ACC112 (cell line): ENCODE data around the gene TMEM42.

Experiments used
- H2AFZ ChIP-seq: fragments of 200-600 bp; sonication (generic); one replicate; pipeline ENCODE4 v1.6.0; 2017; ENCODE audit warnings: antibody characterized with exemption, low read length; ENCODE audit not compliant: unreplicated experiment
- H3K27ac ChIP-seq: fragments of 200-600 bp; sonication (generic); 2 replicates; pipeline ENCODE4 v1.5.1; 2014; ENCODE audit warnings: low read depth, mild to moderate bottlenecking, antibody characterized with exemption, low read length, moderate library complexity
- H3K27me3 ChIP-seq: fragments of 200-600 bp; sonication (generic); 2 replicates; pipeline ENCODE4 v1.6.1; 2014; ENCODE audit warnings: mild to moderate bottlenecking, antibody characterized with exemption, low read length, moderate library complexity, mixed read lengths; ENCODE audit not compliant: insufficient read depth
- H3K36me3 ChIP-seq: fragments of 200-600 bp; sonication (generic); 2 replicates; pipeline ENCODE4 v1.6.1; 2016; ENCODE audit warnings: mild to moderate bottlenecking, antibody characterized with exemption, low read length, moderate library complexity, mixed read lengths; ENCODE audit not compliant: insufficient read depth
- H3K4me1 ChIP-seq: fragments of 200-600 bp; sonication (generic); one replicate; pipeline ENCODE4 v1.6.1; 2016; ENCODE audit warnings: low read length, mixed read lengths; ENCODE audit not compliant: insufficient read depth, unreplicated experiment, control insufficient read depth
- H3K4me3 ChIP-seq: fragments of 200-600 bp; sonication (generic); 2 replicates; pipeline ENCODE4 v1.5.1; 2014; ENCODE audit warnings: mild to moderate bottlenecking, low read depth, low read length
- H3K79me2 ChIP-seq: fragments of 200-600 bp; sonication (generic); one replicate; pipeline ENCODE4 v1.6.0; 2016; ENCODE audit warnings: low read length; ENCODE audit not compliant: control insufficient read depth, unreplicated experiment, insufficient read depth

TMEM42 gene

DNA sequence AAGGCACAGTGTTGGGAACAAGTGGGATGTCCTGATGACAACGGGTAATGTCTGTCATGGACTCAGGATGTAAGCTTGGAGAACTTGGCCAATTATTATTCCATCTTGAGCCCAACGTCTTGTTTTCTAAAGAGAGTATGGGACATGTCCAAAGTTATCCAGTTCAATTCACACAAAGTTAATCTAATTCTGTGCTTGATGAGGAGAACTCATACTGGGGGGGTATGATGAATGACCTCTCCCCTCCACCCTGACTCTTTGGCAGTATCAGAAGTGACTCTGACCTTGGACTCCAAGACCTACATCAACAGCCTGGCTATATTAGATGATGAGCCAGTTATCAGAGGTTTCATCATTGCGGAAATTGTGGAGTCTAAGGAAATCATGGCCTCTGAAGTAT, 49.0 kb downstream of the TMEM42 start:
- Histone ChIP-seq H3K27me3 (no peaks in the 10 kb centered on the region), H2AFZ (no peak overlapping the region), H3K79me2 (no peaks in the 10 kb centered on the region), H3K4me1 (peaks cover 4% of the 10 kb centered on the region), H3K27ac (no peak overlapping the region), H3K4me3 (no peak overlapping the region), H3K36me3 (no peaks in the 10 kb centered on the region)

DNA sequence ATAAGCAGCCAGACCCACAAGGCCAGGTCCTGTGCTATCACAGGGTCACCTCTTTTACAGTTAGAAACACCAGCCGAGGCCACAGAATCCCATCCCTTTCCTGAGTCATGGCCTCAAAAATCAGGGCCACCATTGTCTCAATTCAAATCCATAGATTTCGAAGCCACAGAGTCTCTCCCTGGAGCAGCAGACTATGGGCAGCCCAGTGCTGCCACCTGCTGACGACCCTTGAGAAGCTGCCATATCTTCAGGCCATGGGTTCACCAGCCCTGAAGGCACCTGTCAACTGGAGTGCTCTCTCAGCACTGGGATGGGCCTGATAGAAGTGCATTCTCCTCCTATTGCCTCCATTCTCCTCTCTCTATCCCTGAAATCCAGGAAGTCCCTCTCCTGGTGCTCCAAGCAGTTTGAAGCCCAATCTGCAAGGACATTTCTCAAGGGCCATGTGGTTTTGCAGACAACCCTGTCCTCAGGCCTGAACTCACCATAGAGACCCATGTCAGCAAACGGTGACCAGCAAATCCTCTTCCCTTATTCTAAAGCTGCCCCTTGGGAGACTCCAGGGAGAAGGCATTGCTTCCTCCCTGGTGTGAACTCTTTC, 52.3 kb downstream of the TMEM42 start:
- H3K27me3 ChIP-seq = no peaks in the 10 kb centered on the region
- H3K4me1 ChIP-seq = peaks cover 4% of the 10 kb centered on the region
- no peaks in the 10 kb centered on the region for H3K79me2 ChIP-seq
- H2AFZ ChIP-seq = no peak overlapping the region
- no peaks in the 10 kb centered on the region for H3K36me3 ChIP-seq
- no peak overlapping the region for H3K4me3 ChIP-seq
- no peak overlapping the region for H3K27ac ChIP-seq

DNA sequence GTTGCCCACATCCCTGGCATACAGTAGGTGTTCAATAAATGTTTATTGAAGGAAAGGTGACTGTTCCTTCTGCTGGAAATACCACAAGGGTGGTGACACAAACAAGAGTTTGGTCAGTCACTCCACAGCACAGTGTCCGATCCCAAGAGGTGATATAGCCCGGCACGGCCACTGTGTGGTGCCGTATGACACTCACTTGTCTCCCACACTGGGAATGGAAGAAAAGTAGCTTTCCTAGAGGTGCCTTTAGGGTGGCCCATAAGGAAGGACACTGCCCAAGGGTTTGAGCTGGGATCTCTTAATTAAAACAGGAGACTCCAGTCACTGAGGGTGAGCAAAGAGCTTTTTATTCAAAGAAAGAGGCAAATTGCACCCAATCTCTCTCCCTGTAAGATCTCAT, 53.2 kb downstream of the TMEM42 start:
- H3K4me3 ChIP-seq = no peak overlapping the region
- no peaks in the 10 kb centered on the region for H3K79me2 ChIP-seq
- no peak overlapping the region for H2AFZ ChIP-seq
- H3K27ac ChIP-seq = no peak overlapping the region
- no peaks in the 10 kb centered on the region for H3K27me3 ChIP-seq
- H3K36me3 ChIP-seq = no peaks in the 10 kb centered on the region
- H3K4me1 ChIP-seq = peaks cover 7% of the 10 kb centered on the region
